NB4 (cell line): ENCODE measurements around the gene MPG.
"Not testable (repeated sequence)": the region's sequence is repeated elsewhere in the genome, so short reads cannot be mapped to it uniquely, and the experiment has no call there.

ENCODE experiments used
- MYC ChIP-seq: IDR thresholded peaks from 2 replicates; pipeline ENCODE4 v1.6.1; 2011; ENCODE audit warnings: low read depth, low read length
- POLR2A ChIP-seq: IDR thresholded peaks from 2 replicates; pipeline ENCODE4 v1.6.1; 2011; ENCODE audit warnings: mild to moderate bottlenecking; ENCODE audit not compliant: insufficient read length; ENCODE audit errors: extremely low read depth
- TF ChIP-seq, protein P1 (sequence below): IDR thresholded peaks from one replicate; pipeline ENCODE4 v1.5.1; 2012; ENCODE audit warnings: low read depth, low read length
- TF ChIP-seq, protein P2 (sequence below): IDR thresholded peaks from 2 replicates; pipeline ENCODE4 v1.6.1; 2011; ENCODE audit warnings: low read depth, low read length

DNA sequence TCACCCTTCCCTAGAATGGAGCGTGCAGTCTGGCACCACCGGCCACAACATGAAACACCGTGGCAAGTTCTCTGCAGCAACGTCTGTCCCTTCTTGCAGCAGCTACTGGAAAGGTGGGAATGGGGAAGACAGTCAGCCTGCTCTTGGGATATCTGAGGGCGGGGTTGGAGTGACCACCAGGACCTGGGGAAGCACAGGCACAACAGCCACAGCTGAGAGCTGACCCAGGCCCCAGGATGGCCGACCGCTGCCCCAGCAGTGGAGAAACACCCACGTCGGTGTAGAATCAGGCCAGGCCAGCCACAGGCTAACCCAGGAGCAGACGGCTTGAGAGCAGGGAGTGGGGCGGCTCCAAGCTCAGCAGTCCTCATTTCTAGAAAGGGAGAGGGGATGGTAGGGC lies 39.8 kb upstream of the MPG start:
- TF ChIP-seq, protein P1, sequence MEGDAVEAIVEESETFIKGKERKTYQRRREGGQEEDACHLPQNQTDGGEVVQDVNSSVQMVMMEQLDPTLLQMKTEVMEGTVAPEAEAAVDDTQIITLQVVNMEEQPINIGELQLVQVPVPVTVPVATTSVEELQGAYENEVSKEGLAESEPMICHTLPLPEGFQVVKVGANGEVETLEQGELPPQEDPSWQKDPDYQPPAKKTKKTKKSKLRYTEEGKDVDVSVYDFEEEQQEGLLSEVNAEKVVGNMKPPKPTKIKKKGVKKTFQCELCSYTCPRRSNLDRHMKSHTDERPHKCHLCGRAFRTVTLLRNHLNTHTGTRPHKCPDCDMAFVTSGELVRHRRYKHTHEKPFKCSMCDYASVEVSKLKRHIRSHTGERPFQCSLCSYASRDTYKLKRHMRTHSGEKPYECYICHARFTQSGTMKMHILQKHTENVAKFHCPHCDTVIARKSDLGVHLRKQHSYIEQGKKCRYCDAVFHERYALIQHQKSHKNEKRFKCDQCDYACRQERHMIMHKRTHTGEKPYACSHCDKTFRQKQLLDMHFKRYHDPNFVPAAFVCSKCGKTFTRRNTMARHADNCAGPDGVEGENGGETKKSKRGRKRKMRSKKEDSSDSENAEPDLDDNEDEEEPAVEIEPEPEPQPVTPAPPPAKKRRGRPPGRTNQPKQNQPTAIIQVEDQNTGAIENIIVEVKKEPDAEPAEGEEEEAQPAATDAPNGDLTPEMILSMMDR = not testable (repeated sequence)
- TF ChIP-seq POLR2A, MYC: not testable (repeated sequence)
- TF ChIP-seq, protein P2, sequence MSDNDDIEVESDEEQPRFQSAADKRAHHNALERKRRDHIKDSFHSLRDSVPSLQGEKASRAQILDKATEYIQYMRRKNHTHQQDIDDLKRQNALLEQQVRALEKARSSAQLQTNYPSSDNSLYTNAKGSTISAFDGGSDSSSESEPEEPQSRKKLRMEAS = not testable (repeated sequence)
